ENCODE measurements around the gene MBNL1.

DNA sequence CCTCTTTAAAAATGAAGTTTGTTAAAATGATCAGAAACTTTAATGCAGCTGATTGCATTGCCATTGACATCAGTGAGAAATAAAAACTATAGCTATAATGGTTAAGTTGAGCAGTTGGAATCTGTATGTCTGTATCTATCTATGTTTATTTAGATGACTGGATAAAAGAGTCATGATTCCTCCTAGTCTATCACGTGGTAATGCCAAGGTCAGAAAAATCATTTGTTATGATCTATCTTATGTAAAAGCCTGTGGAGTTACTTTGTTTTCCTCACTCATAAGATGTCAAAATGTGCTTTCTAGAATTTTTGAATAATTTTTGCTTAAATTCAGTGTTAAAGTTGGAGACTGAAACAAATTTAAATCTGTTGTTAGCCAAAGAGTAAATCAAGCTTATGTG is 63.3 kb downstream of the MBNL1 start:
- TF ChIP-seq, protein P1, sequence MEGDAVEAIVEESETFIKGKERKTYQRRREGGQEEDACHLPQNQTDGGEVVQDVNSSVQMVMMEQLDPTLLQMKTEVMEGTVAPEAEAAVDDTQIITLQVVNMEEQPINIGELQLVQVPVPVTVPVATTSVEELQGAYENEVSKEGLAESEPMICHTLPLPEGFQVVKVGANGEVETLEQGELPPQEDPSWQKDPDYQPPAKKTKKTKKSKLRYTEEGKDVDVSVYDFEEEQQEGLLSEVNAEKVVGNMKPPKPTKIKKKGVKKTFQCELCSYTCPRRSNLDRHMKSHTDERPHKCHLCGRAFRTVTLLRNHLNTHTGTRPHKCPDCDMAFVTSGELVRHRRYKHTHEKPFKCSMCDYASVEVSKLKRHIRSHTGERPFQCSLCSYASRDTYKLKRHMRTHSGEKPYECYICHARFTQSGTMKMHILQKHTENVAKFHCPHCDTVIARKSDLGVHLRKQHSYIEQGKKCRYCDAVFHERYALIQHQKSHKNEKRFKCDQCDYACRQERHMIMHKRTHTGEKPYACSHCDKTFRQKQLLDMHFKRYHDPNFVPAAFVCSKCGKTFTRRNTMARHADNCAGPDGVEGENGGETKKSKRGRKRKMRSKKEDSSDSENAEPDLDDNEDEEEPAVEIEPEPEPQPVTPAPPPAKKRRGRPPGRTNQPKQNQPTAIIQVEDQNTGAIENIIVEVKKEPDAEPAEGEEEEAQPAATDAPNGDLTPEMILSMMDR (conservative IDR thresholded peaks at IDR 0.05; ENCODE audit: low read length): no peak
- TF ChIP-seq EZH2phosphoT487 (IDR thresholded peaks at IDR 0.05; ENCODE audit: borderline replicate concordance, low read depth, low read length): no peak
